ENCODE measurements around the gene CSTF3.
"Not testable (repeated sequence)": the region's sequence is repeated elsewhere in the genome, so short reads cannot be mapped to it uniquely, and the experiment has no call there.

DNA sequence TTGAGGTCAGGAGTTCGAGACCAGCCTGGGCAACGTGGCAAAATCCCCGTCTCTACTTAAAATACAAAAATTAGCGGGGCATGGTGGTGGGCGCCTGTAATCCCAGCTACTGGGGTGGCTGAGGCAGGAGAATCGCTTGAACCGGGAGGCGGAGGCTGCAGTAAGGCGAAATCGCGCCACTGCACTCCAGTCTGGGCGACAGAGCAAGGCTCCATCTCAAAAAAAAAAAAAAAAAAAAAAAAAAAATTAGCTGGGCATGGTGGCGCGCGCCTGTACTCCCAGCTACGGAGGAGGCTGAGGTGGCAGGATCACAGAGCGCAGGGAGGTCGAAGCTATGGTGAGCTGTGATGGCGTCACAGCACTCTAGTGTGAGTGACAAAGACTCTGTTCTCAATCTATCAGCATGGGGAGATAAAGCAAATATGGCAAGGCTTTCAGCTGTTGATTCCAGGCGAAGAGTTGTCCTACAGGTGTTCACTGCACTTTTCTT, 1.9 kb downstream of the CSTF3 start:
- TF ChIP-seq, protein P1, sequence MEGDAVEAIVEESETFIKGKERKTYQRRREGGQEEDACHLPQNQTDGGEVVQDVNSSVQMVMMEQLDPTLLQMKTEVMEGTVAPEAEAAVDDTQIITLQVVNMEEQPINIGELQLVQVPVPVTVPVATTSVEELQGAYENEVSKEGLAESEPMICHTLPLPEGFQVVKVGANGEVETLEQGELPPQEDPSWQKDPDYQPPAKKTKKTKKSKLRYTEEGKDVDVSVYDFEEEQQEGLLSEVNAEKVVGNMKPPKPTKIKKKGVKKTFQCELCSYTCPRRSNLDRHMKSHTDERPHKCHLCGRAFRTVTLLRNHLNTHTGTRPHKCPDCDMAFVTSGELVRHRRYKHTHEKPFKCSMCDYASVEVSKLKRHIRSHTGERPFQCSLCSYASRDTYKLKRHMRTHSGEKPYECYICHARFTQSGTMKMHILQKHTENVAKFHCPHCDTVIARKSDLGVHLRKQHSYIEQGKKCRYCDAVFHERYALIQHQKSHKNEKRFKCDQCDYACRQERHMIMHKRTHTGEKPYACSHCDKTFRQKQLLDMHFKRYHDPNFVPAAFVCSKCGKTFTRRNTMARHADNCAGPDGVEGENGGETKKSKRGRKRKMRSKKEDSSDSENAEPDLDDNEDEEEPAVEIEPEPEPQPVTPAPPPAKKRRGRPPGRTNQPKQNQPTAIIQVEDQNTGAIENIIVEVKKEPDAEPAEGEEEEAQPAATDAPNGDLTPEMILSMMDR (IDR thresholded peaks at IDR 0.05; ENCODE audit: insufficient read depth, low read depth, low read length): not testable (repeated sequence)
- not testable (repeated sequence) for TF ChIP-seq EZH2 (IDR thresholded peaks at IDR 0.05; ENCODE audit: insufficient read depth, low read length)
